ENCODE results near the gene OR7C2.

The OR7C2 gene

DNA sequence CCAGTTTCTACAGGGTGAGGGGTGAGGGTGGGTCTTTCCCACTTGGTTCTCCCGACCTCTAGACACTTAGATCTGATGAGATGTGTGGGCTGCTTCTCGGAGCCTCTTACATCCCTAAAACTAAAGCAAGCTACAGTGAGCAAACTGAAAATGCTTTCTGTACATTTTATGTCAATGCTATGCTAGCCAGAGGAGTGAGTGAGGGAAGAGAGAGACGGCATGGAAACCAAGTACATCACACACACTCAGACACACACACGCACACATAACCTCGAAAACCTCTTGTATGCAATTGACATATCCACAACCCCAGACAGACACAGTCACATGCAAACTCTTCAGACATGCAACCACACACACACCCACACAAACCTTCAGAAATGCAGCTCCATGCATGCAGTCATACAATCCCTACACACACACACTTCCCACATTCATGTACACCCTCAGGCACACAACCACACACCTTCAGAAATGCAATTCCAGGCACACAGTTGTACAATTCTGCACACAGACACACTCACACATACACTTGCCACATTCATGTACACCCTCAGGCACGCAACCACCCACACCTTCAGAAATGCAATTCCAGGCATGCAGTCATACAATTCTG, 37.0 kb downstream of the OR7C2 start:
- Histone ChIP-seq H3K9ac (ENCODE audit: low read depth, low read length, poor library complexity, severe bottlenecking) (no peak overlapping the region), H4K20me1 (ENCODE audit: insufficient read depth, low read length, poor library complexity, severe bottlenecking) (no peaks in the 10 kb centered on the region), H3F3A (ENCODE audit: low read depth) (no peaks in the 10 kb centered on the region), H3K9me2 (replicated peaks; ENCODE audit: low read depth, low read length) (no peaks in the 10 kb centered on the region), H3K4me3 (ENCODE audit: low read length, poor library complexity, severe bottlenecking) (no peak overlapping the region), H3K79me2 (ENCODE audit: insufficient read depth, low read length) (no peaks in the 10 kb centered on the region), H3K27me3 (ENCODE audit: insufficient read depth, low read length, poor library complexity, severe bottlenecking) (no peaks in the 10 kb centered on the region), H3K9me3 (ENCODE audit: insufficient read depth, low read depth, low read length) (no peaks in the 10 kb centered on the region), H2AFZ (ENCODE audit: low read length) (no peak overlapping the region), H3K4me2 (ENCODE audit: low read depth, low read length, poor library complexity, severe bottlenecking) (no peak overlapping the region), H3K36me3 (ENCODE audit: insufficient read depth, low read length) (no peaks in the 10 kb centered on the region), H3K4me1 (ENCODE audit: insufficient read depth, low read length, poor library complexity, severe bottlenecking) (no peaks in the 10 kb centered on the region)
- TF ChIP-seq CTCF (conservative IDR thresholded peaks at IDR 0.05; ENCODE audit: low read length) (no peak), EZH2phosphoT487 (IDR thresholded peaks at IDR 0.05; ENCODE audit: borderline replicate concordance) (no peak)

GRCh38 chr19:14979476-14980255, 38.4 kb downstream of the OR7C2 start, which contains the start of gene SLC1A6:
TSS of gene SLC1A6 (minus strand) at chr19:14979864. CDS start at chr19:14972910, 6,954 bp downstream.
- H3K4me3 ChIP-seq (ENCODE audit: low read length, poor library complexity, severe bottlenecking), result no peak within 1 kb of the TSS
- H2AFZ ChIP-seq (ENCODE audit: low read length), result no peak within 1 kb of the TSS
- no peaks in the 10 kb centered on the region for H3K9me2 ChIP-seq (replicated peaks; ENCODE audit: low read depth, low read length)
- H3K4me2 ChIP-seq (ENCODE audit: low read depth, low read length, poor library complexity, severe bottlenecking), result no peak within 1 kb of the TSS
- H3K79me2 ChIP-seq (ENCODE audit: insufficient read depth, low read length), result no peaks in the 10 kb centered on the region
- no peaks in the 10 kb centered on the region for H3K27me3 ChIP-seq (ENCODE audit: insufficient read depth, low read length, poor library complexity, severe bottlenecking)
- H3K9me3 ChIP-seq (ENCODE audit: insufficient read depth, low read depth, low read length), result no peaks in the 10 kb centered on the region
- no peak within 1 kb of the TSS for H3K9ac ChIP-seq (ENCODE audit: low read depth, low read length, poor library complexity, severe bottlenecking)
- H3F3A ChIP-seq (ENCODE audit: low read depth), result no peaks in the 10 kb centered on the region
- no peaks in the 10 kb centered on the region for H3K36me3 ChIP-seq (ENCODE audit: insufficient read depth, low read length)
- no peaks in the 10 kb centered on the region for H3K4me1 ChIP-seq (ENCODE audit: insufficient read depth, low read length, poor library complexity, severe bottlenecking)
- no peaks in the 10 kb centered on the region for H4K20me1 ChIP-seq (ENCODE audit: insufficient read depth, low read length, poor library complexity, severe bottlenecking)
- TF ChIP-seq CTCF (conservative IDR thresholded peaks at IDR 0.05; ENCODE audit: low read length), result no peak
- no peak for TF ChIP-seq EZH2phosphoT487 (IDR thresholded peaks at IDR 0.05; ENCODE audit: borderline replicate concordance)

DNA sequence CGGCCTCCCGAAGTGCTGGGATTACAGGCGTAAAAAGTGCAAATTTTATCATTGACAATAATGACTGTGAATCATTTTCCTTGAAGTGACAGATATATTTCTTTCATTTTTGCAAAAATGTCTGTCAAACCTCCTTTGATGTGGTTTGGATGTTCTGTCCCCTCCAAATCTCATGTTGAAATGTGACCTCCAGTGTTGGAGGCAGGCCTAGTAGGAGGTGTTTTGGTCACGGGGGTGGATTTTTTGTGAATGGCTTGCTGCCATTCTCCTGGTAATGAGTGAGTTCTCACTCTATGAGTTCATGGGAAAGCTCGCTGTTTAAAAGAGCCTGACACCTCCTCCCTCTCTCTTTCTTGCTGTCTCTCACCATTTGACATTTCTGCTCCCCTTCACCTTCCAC, 43.8 kb downstream of the OR7C2 start:
- no peaks in the 10 kb centered on the region for H3K9me2 ChIP-seq (replicated peaks; ENCODE audit: low read depth, low read length)
- TF ChIP-seq EZH2phosphoT487 (IDR thresholded peaks at IDR 0.05; ENCODE audit: borderline replicate concordance) (no peak), CTCF (conservative IDR thresholded peaks at IDR 0.05; ENCODE audit: low read length) (no peak)

More for the DNA sequence above, 43.8 kb downstream of the OR7C2 start:
- H3K4me1 ChIP-seq (ENCODE audit: insufficient read depth, low read length, poor library complexity, severe bottlenecking), result no peaks in the 10 kb centered on the region
- H3F3A ChIP-seq (ENCODE audit: low read depth), result no peaks in the 10 kb centered on the region
- no peaks in the 10 kb centered on the region for H4K20me1 ChIP-seq (ENCODE audit: insufficient read depth, low read length, poor library complexity, severe bottlenecking)
- H3K4me2 ChIP-seq (ENCODE audit: low read depth, low read length, poor library complexity, severe bottlenecking), result no peak overlapping the region
- H3K4me3 ChIP-seq (ENCODE audit: low read length, poor library complexity, severe bottlenecking), result no peak overlapping the region
- H3K36me3 ChIP-seq (ENCODE audit: insufficient read depth, low read length), result no peaks in the 10 kb centered on the region
- no peak overlapping the region for H2AFZ ChIP-seq (ENCODE audit: low read length)
- no peaks in the 10 kb centered on the region for H3K27me3 ChIP-seq (ENCODE audit: insufficient read depth, low read length, poor library complexity, severe bottlenecking)
- no peaks in the 10 kb centered on the region for H3K79me2 ChIP-seq (ENCODE audit: insufficient read depth, low read length)
- no peaks in the 10 kb centered on the region for H3K9me3 ChIP-seq (ENCODE audit: insufficient read depth, low read depth, low read length)
- H3K9ac ChIP-seq (ENCODE audit: low read depth, low read length, poor library complexity, severe bottlenecking), result no peak overlapping the region
